Smooth muscle cell (in vitro differentiated cells): ENCODE data around the gene CDC14A. TPM values are rescaled to one million over a fixed set of nuclear protein-coding genes. Genes with fewer than 3 reads are reported as not detected.

Experiments used
- DNase-seq: peaks from one replicate; lab custom pipeline; 2025; ENCODE audit not compliant: unreplicated experiment; lab: John Stamatoyannopoulos, UW
- H2AFZ ChIP-seq: fragments of 200-600 bp; sonication (generic); 2 replicates; pipeline ENCODE4 v1.6.0; 2016; ENCODE audit warnings: antibody characterized with exemption, low read depth, mild to moderate bottlenecking
- H3F3A ChIP-seq: fragments of 200-600 bp; sonication (generic); 2 replicates; pipeline ENCODE4 v1.6.0; 2017; ENCODE audit warnings: antibody characterized with exemption, low read depth
- H3K27ac ChIP-seq: fragments of 200-600 bp; sonication (generic); 2 replicates; pipeline ENCODE4 v1.5.1; 2016; ENCODE audit warnings: low read depth, mild to moderate bottlenecking
- H3K27me3 ChIP-seq: fragments of 200-600 bp; sonication (generic); 2 replicates; pipeline ENCODE4 v1.6.1; 2016; ENCODE audit warnings: low read depth, mild to moderate bottlenecking
- H3K36me3 ChIP-seq: fragments of 200-600 bp; sonication (generic); 2 replicates; pipeline ENCODE4 v1.5.1; 2016; ENCODE audit warnings: low read depth
- H3K4me1 ChIP-seq: fragments of 200-600 bp; sonication (generic); 2 replicates; pipeline ENCODE4 v1.5.1; 2016; ENCODE audit warnings: low read depth
- H3K4me2 ChIP-seq: fragments of 200-600 bp; sonication (generic); 2 replicates; pipeline ENCODE4 v1.6.0; 2016; ENCODE audit warnings: mild to moderate bottlenecking
- H3K4me3 ChIP-seq: fragments of 200-600 bp; sonication (generic); 2 replicates; pipeline ENCODE4 v1.5.1; 2016; ENCODE audit warnings: mild to moderate bottlenecking
- H3K79me2 ChIP-seq: fragments of 200-600 bp; sonication (generic); 2 replicates; pipeline ENCODE4 v1.6.0; 2016; ENCODE audit warnings: low read depth, mild to moderate bottlenecking
- H3K9ac ChIP-seq: fragments of 200-600 bp; sonication (generic); 2 replicates; pipeline ENCODE4 v1.6.0; 2016; ENCODE audit warnings: low read depth
- H3K9me3 ChIP-seq: fragments of 200-600 bp; sonication (generic); replicated peaks from 2 replicates; pipeline ENCODE4 v1.5.1; 2016; ENCODE audit warnings: low read depth
- H4K20me1 ChIP-seq: fragments of 200-600 bp; sonication (generic); 2 replicates; pipeline ENCODE4 v1.6.0; 2016; ENCODE audit warnings: low read depth
- WGBS: methylation state at CpG from one replicate; pipeline ENCODE4 v1.1.7; 2016; ENCODE audit warnings: low lambda C conversion rate; 5-methylcytosine and 5-hydroxymethylcytosine counted together
- polyA plus RNA-seq: library from polyadenylated mRNA; unstranded; fragments of >200 nt; fragmentation: Nextera tagmentation; extraction: Ambion mirVana; gene quantifications from 2 replicates; pipeline ENCODE4 v1.2.1, GENCODE V29; 2016
- total RNA-seq: library from RNA; depleted of rRNA; stranded (reverse); fragments of >200 nt; gene quantifications from 2 replicates; pipeline ENCODE4 v1.2.3, GENCODE V29; 2014
- TF ChIP-seq, protein P1 (sequence below): fragments of 200-600 bp; sonication (generic); IDR thresholded peaks from 2 replicates; pipeline ENCODE4 v1.5.1; 2017; ENCODE audit warnings: borderline replicate concordance, mild to moderate bottlenecking, antibody characterized with exemption; ENCODE audit not compliant: insufficient read depth, poor library complexity, severe bottlenecking

CDC14A gene
- total and polyA plus RNA-seq, 2 experiments from 2014 or later: 2.8 to 15.9 TPM

DNA sequence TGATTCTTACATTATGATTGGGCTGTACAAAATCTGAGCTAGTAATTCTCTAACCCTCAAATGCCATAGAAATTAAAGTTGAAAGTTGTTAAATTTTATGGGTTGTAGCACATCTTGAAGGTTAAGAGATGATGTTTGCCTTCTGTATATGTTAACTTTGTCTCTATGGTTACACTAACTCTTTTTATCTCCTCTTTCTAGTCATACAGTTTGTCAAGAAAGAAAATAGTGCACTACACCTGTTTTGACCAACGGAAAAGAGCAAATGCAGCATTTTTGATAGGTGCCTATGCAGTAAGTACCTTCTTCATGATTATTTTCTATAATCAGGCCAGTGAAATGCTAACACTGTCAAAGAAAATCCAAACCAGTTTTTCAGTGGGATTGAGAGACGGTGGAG is 38.2 kb downstream of the CDC14A start:
- no peaks in the 10 kb centered on the region for H3K36me3 ChIP-seq
- DNase-seq: no peak
- peaks cover 9% of the 10 kb centered on the region for H3K4me1 ChIP-seq
- no peaks in the 10 kb centered on the region for H3K79me2 ChIP-seq
- no peak overlapping the region for H2AFZ ChIP-seq
- no peaks in the 10 kb centered on the region for H4K20me1 ChIP-seq
- H3K27me3 ChIP-seq: no peaks in the 10 kb centered on the region
- no peak overlapping the region for H3K4me2 ChIP-seq
- no peaks in the 10 kb centered on the region for H3K9me3 ChIP-seq
- no peaks in the 10 kb centered on the region for H3F3A ChIP-seq
- H3K4me3 ChIP-seq: no peak overlapping the region
- WGBS: 91% methylated on average over 2 of the region's 2 CpGs
- H3K27ac ChIP-seq: no peak overlapping the region
- no peak overlapping the region for H3K9ac ChIP-seq
- TF ChIP-seq, protein P1, sequence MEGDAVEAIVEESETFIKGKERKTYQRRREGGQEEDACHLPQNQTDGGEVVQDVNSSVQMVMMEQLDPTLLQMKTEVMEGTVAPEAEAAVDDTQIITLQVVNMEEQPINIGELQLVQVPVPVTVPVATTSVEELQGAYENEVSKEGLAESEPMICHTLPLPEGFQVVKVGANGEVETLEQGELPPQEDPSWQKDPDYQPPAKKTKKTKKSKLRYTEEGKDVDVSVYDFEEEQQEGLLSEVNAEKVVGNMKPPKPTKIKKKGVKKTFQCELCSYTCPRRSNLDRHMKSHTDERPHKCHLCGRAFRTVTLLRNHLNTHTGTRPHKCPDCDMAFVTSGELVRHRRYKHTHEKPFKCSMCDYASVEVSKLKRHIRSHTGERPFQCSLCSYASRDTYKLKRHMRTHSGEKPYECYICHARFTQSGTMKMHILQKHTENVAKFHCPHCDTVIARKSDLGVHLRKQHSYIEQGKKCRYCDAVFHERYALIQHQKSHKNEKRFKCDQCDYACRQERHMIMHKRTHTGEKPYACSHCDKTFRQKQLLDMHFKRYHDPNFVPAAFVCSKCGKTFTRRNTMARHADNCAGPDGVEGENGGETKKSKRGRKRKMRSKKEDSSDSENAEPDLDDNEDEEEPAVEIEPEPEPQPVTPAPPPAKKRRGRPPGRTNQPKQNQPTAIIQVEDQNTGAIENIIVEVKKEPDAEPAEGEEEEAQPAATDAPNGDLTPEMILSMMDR: no peak

DNA sequence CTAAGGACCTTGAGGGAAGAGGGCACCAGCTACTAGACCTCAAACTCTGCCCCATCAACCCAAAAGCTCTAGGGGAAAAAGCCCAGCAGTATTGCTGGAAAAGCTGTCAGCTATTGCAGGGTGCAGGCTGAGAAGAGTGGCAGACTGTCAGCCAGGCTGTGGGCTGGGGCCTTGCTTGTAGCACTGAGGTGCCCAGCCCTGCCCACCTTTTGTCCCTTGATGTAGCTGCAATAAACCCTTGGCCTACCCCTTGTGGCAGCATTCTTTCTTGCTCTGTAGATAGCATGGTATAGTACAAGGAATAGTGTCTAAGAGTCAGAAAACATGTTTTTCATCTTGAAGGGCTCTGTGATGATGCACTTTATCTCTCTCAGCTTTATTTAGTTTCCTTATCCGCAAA is 39.4 kb downstream of the CDC14A start:
- no peak for DNase-seq
- Histone ChIP-seq H3F3A (no peaks in the 10 kb centered on the region), H3K36me3 (no peaks in the 10 kb centered on the region), H3K79me2 (no peaks in the 10 kb centered on the region), H4K20me1 (no peaks in the 10 kb centered on the region), H2AFZ (no peak overlapping the region), H3K27me3 (no peaks in the 10 kb centered on the region), H3K9ac (no peak overlapping the region), H3K4me1 (peaks cover 9% of the 10 kb centered on the region), H3K4me3 (no peak overlapping the region), H3K27ac (no peak overlapping the region), H3K4me2 (no peak overlapping the region), H3K9me3 (no peaks in the 10 kb centered on the region)
- TF ChIP-seq, protein P1: no peak
- WGBS: 90% methylated on average over 1 of the region's 1 CpG

DNA sequence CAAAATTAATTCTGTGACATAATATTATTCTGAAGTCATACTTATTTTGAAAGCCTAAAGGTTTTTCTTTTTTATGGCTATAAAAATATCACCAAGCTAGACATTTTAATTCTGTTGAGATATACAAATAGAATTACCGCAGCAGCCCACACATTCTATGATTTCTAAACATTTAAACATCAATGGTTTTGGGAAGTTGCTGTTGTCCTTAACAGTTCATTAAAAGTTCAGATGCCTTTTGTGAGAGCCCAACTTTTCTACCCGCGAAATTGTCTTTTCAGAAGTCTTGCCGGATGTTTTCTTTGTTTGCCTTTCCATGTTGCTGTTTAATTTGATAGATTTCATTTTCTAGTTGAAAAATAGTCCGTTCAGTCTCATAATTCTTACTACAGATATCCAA is 40.5 kb downstream of the CDC14A start:
- H3K27me3 ChIP-seq: no peaks in the 10 kb centered on the region
- H3K4me3 ChIP-seq: no peak overlapping the region
- H3K9ac ChIP-seq: no peak overlapping the region
- H3K36me3 ChIP-seq: no peaks in the 10 kb centered on the region
- H3K4me2 ChIP-seq: no peak overlapping the region
- WGBS: 97% methylated on average over 5 of the region's 5 CpGs
- no peak for DNase-seq
- H3K79me2 ChIP-seq: no peaks in the 10 kb centered on the region
- H2AFZ ChIP-seq: no peak overlapping the region
- peaks cover 1% of the 10 kb centered on the region for H3K4me1 ChIP-seq
- H3K9me3 ChIP-seq: no peaks in the 10 kb centered on the region
- H3F3A ChIP-seq: no peaks in the 10 kb centered on the region
- TF ChIP-seq, protein P1: no peak
- no peaks in the 10 kb centered on the region for H4K20me1 ChIP-seq
- no peak overlapping the region for H3K27ac ChIP-seq

DNA sequence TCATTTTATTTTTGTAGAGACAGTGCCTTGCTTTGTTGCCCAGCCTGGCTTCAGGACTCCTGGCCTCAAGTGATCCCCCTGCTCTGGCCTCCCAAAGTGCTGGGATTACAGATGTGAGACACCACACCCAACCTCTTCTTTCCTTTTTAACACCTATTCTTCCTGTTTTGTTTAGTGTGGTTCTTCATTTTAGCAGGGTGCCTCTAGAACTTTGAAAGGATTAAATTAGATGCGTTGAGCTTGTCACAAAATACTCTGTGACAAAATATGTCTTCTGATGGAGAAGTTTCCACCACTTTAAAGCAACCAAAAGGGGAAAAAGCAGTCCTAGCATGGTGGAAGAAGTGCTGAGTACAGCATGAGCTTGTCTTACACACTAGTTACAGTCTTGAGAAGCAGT is 42.0 kb downstream of the CDC14A start:
- H2AFZ ChIP-seq: no peak overlapping the region
- TF ChIP-seq, protein P1: no peak
- H3K27ac ChIP-seq: no peak overlapping the region
- H3K9me3 ChIP-seq: no peaks in the 10 kb centered on the region
- H3F3A ChIP-seq: no peaks in the 10 kb centered on the region
- no peaks in the 10 kb centered on the region for H3K36me3 ChIP-seq
- H3K4me2 ChIP-seq: no peak overlapping the region
- H4K20me1 ChIP-seq: no peaks in the 10 kb centered on the region
- no peak overlapping the region for H3K9ac ChIP-seq
- 100% methylated on average over 1 of the region's 1 CpG for WGBS
- no peak overlapping the region for H3K4me3 ChIP-seq
- no peaks in the 10 kb centered on the region for H3K27me3 ChIP-seq
- peaks cover 9% of the 10 kb centered on the region for H3K79me2 ChIP-seq
- no peak for DNase-seq
- H3K4me1 ChIP-seq: no peaks in the 10 kb centered on the region
